Head of caudate nucleus (tissue), 42 donors: ENCODE measurements around the gene SEC14L1.
A peak's percentile ranks its signal among the peaks of the same experiment; 100 is the strongest.
"Not testable (repeated sequence)": the region's sequence is repeated elsewhere in the genome, so short reads cannot be mapped to it uniquely, and the experiment has no call there.

Source experiments
- DNase-seq, 42 donors: peaks; one replicate each; pipeline versions ENCODE4 v3.0.0 to v3.0.0-alpha.2; 2020 to 2021; ENCODE audit warnings: mixed read lengths in 7 of 42
- intact Hi-C: fragments of 100-400 bp; cut with DNase I; formaldehyde crosslinking; loops from one replicate; pipeline ENCODE4 v1.15.0; 2022

Gene SEC14L1

DNA sequence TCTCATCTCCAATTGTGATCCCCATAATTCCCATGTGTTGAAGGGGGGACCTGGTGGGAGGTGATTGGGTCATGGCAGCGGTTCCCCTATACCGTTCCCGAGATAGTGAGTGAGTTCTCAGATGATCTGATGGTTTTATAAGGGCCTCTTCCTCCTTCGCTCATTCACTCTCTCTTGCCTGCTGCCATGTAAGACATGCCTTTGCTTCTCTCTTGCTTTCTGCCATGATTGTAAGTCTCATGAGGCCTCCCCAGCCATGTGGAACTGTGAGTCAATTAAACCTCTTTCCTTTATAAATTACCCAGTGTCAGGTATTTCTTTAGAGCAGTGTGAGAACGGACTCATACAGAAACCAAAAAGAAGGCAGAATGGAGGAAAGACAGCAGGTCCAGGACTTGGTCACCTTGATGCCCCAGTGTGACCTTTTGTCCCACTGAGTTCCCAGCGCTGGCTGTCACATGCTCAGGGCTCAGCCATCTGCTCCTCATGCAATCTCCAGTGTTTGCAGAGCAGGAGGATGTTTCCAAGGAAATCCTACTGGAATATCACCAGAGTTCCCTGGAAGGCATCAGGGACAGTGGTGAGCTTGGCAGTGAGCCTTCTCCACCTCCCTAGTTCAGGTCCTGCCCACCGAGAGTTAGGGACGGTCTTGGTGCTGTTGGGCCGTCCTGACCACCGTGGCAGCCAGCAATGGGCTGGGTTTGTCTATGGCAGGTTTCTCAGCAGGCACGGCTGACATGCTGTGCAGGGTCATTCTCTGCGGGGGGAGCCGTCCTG, 96.7 kb downstream of the SEC14L1 start:
- intact Hi-C loops, result no loop called here
- no peak for DNase-seq

- intact Hi-C loops, result no loop called here
- DNase-seq, result no peak
Observed at GRCh38 chr17:77240976-77241375, 100.2 kb downstream of the SEC14L1 start.

- intact Hi-C loops, result no loop called here
- peak in 18 of 42 donors; percentile 11 to 63 (median 33) for DNase-seq
Observed at GRCh38 chr17:77242118-77242851, 101.5 kb downstream of the SEC14L1 start.

DNA sequence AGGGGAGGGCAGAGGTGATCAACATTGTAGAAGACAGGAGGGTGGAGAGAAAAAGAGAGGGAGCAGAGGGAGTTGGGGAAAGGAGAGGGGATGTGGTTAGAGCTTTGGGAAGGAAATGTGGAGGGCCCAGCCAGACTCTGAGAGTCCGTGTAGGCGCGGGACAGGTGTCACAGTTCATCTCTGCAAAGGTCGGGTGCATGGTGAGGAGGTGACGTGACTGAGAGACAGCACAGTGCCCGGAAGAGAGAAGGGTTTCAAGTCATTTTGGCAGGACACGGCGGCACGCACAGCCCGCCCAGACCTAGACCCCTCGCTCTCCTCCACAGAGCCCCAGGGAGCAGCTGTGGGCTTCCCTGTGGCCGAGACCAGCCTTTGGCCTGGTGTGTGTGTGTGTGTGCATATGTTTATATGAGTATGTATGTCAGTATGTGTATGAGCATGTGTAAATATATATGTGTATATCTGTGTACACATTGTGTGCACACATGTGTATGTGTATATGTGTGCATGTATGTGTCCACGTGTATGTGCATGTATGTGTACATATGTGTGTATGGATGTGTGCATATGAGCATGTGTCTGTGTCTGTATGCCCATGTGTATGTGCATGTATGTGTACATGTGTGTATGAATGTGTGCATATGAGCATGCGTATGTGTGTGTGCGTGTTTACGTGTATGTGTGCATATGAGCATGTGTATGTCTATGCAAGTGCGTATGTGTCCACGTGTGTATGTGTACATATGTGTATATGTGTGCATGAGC, 104.6 kb downstream of the SEC14L1 start:
- intact Hi-C loops, result no loop called here
- no peak for DNase-seq

GRCh38 chr17:77246110-77247047, 105.6 kb downstream of the SEC14L1 start:
- intact Hi-C loops, result loop anchor here (2.0 kb wide), 1 partner anchor 160 kb away; no protein-coding TSS in a partner anchor

GRCh38 chr17:77247048-77247541, 106.3 kb downstream of the SEC14L1 start:
- intact Hi-C loops, result loop anchor here (2.0 kb wide), 1 partner anchor 160 kb away; no protein-coding TSS in a partner anchor
- DNase-seq, result peak; percentile 61 to 96 (median 87)

More at GRCh38 chr17:77246110-77247047, 105.6 kb downstream of the SEC14L1 start:
- DNase-seq, result no peak

DNA sequence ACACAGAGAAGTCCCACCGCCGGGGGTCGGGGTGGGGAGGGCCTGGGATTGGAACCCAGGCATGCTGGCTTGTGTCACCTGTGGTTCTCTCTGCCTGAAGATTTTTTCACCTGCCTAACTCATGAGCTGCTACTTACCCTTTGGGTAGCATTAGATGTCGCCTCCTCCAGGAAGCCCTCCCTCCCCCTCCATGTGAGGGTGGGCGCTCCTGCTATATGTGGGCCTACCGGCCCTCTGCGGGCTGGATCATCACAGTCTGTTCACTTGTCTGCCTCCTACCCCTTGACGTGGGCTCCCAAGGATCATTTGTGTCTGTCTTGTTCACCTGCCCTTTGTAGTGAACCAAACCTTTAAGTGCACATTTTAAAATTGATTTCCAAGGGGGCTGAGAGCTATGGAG, 106.8 kb downstream of the SEC14L1 start:
- intact Hi-C loops, result loop anchor here (2.0 kb wide), 1 partner anchor 161 kb away; no protein-coding TSS in a partner anchor
- no peak for DNase-seq

DNA sequence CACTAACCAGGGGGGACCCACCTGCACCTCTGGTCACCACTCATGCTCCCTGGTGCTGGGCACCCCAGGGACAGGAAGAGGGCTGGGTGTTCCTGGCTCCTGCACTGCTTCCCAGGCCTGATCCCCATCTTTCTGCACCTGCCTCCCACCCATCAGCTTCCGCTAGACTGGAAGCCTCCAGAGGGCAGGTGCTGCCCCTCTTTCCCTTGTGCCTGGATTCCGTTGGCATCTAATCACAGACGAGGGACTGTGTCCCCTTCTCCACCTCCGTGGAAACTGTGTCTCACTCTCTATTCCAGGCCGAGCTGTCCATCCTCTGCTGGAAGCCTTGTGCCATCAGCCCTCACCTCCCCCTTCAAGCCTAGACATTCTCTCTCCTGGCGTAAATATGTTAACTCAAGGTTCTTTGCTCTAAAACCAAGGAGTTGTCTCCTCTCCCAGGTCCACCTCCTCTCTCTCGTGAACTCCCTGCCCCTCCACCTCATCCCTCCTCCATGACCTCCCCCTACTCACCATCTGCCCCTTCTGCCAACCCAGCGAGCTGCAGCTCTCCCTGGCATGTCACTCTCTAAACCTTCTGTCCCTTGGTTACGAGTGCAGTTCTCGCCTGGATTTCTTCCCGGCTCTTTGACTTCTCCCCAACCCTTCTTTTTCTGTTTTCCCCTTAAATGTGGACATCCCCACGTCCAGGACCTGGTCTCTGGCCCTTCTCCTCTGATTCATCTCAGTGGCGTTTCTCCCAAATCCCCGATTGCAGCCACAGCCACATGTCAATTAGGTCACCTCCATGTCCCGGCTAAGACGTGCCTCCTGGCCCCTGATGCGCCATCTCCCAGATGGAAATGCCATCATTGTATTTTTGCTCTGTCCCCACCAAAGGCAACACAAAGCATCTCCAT, 107.7 kb downstream of the SEC14L1 start:
- intact Hi-C loops, result no loop called here
- DNase-seq, result no peak

DNA sequence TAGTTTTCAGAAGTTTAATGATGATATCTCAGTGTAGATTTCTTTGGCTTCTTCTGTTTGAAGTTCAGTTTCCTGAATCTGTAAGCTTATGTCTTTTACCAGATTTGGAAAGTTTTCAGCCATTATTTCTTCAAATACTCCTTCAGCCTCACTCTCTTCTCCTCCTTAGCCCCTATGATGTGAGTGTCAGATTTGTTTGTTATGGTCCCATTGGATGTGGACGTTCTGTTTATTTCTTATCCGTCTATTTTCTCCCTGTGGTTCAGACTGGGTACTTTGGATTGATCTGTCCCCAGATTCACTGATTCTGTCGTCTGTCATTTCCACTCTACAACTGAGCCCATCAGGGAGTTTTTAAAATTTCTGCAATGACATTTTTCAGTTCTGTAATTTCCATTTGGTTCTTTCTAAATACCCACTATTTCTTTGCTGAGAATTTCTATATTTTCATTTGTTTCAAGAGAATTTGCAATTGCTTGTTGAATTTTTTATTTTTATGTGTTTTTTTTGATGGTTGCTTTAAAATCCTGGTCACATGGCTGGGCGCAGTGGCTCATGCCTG, 110.9 kb downstream of the SEC14L1 start:
- intact Hi-C loops, result no loop called here
- no peak for DNase-seq

DNA sequence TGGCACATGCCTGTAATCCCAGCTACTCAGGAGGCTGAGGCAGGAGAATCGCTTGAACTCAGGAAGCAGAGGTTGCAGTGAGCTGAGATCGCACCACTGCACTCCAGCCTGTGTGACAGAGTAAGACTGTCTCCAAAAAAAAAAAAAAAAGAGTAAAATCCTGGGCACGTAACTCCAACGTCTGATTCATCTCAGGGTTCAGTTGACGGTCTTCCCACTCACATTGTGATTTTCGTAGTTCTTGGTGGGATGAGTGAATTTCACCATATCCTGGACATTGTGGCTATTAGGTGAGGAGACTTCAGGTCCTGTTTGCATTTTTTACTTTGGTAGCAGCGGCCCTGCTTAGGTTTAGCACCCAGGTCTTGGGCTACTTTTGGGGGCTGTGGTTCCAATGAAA, 111.5 kb downstream of the SEC14L1 start:
- DNase-seq, result peak in 1 of 42 donors; percentile 14
- intact Hi-C loops, result not testable (repeated sequence)

- intact Hi-C loops, result no loop called here
- no peak for DNase-seq
Observed at GRCh38 chr17:77253611-77254051, 112.9 kb downstream of the SEC14L1 start.

- intact Hi-C loops, result no loop called here
- DNase-seq, result peak in 3 of 42 donors; percentile 17 to 58 (median 33)
Observed at GRCh38 chr17:77254951-77255825, 114.4 kb downstream of the SEC14L1 start.

GRCh38 chr17:77255970-77256369, 115.2 kb downstream of the SEC14L1 start:
- intact Hi-C loops, DNase-seq: not testable (repeated sequence)

DNA sequence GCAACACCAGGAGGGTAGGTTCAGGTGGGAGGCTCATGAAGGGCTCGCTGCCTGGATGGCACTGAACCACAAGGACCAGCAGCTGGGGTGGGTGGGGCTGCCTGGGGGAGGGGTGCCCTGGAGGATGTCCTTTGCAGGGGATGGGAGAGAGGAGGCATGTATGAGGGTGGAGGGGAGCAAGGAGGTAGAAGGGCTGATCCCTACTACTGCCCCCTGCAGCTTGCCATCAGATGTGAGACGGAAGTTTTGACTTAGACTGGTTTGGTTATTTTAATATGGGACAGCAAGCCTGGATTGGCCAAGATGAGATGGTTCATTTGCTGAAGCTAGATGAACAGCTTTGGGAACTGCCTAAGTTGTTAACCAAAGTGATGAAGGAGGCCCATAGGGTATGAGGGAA, 115.9 kb downstream of the SEC14L1 start:
- intact Hi-C loops, result no loop called here
- no peak for DNase-seq

DNA sequence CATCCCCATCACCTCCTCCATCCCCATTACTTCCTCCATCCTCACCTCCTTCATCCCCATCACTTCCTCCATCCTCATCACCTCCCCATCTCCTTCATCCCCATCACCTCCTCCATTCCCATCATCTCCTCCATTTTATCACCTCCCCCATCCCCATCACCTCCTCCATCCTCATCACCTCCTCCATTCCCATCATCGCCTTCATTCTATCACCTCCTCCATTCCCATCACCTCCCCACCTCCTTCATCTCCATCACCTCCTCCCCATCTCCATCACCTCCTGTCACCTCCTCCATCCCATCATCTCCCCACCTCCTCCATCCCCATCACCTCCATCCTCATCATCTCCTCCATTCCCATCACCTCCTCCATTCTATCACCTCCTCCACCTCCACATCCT, 116.4 kb downstream of the SEC14L1 start:
- DNase-seq, result no peak
- intact Hi-C loops, result no loop called here
